Stimulated activated naive CD8-positive, alpha-beta T cell treated with anti-CD3 and anti-CD28 coated beads, Interleukin-15, Interleukin-2, amounts not matched to agents 100 ng/mL and 50 ng/mL, for 24 hours (primary cell): ENCODE results near the gene ACE2.

Experiments
- H3K27ac Mint-ChIP-seq: one replicate; pipeline ENCODE4 v1.8.0; 2021; ENCODE audit warnings: mild to moderate bottlenecking, mixed read lengths
- H3K27me3 Mint-ChIP-seq: one replicate; pipeline ENCODE4 v1.8.0; 2021; ENCODE audit warnings: mixed read lengths
- H3K36me3 Mint-ChIP-seq: one replicate; pipeline ENCODE4 v1.8.0; 2021; ENCODE audit warnings: low read depth, mixed read lengths
- H3K4me1 Mint-ChIP-seq: one replicate; pipeline ENCODE4 v1.8.0; 2021; ENCODE audit warnings: low read depth, mixed read lengths
- H3K4me3 Mint-ChIP-seq: one replicate; pipeline ENCODE4 v1.8.0; 2021; ENCODE audit warnings: mild to moderate bottlenecking, mixed read lengths
- H3K9me3 Mint-ChIP-seq: one replicate; pipeline ENCODE4 v1.8.0; 2021; ENCODE audit warnings: mixed read lengths

The ACE2 gene

DNA sequence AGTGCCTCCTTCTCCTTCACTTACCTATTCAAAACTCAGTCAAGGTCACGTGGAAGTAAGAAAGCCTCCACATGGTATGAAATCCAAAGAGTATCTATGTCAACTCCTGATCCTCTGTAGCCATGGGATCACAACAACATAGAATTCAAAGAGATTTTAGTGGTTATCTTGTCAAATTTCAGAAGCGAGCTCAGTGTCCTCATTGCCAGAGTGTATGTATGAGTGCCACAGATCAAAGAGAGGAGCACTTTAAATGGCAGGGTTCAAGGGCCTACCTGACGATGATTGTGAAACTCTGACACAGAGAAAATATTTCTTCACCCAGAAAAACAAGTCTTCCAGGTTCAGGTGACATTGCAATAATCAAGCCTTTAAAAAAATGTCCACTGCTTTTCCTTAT is 1.2 kb upstream of the ACE2 start:
- peaks cover 7% of the 10 kb centered on the region for H3K27me3 Mint-ChIP-seq
- no peak overlapping the region for H3K27ac Mint-ChIP-seq
- no peaks in the 10 kb centered on the region for H3K4me1 Mint-ChIP-seq
- H3K36me3 Mint-ChIP-seq: no peaks in the 10 kb centered on the region
- H3K4me3 Mint-ChIP-seq: no peak overlapping the region
- no peaks in the 10 kb centered on the region for H3K9me3 Mint-ChIP-seq

DNA sequence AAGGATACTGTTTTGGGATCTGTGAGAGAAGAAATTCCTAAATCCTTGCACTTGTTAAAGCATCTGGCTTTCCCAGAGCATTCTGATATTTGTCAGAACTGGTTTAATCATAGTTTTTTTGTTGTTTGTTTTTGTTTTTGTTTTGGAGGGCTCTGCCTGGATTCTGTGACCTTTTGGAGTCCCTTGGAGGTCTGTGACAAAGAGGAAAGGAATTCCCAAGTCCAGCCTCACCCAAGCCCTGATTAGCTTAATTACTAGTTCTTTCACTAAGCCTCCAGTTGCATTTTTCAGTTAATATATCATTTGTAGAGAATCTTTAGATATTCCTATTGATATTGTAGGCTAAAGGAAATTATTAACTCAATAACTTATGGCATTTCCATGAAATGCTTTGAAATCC is 711 bp downstream of the ACE2 start:
- H3K4me3 Mint-ChIP-seq: no peak overlapping the region
- H3K27me3 Mint-ChIP-seq: peaks cover 4% of the 10 kb centered on the region
- no peaks in the 10 kb centered on the region for H3K4me1 Mint-ChIP-seq
- no peaks in the 10 kb centered on the region for H3K9me3 Mint-ChIP-seq
- H3K36me3 Mint-ChIP-seq: no peaks in the 10 kb centered on the region
- no peak overlapping the region for H3K27ac Mint-ChIP-seq

DNA sequence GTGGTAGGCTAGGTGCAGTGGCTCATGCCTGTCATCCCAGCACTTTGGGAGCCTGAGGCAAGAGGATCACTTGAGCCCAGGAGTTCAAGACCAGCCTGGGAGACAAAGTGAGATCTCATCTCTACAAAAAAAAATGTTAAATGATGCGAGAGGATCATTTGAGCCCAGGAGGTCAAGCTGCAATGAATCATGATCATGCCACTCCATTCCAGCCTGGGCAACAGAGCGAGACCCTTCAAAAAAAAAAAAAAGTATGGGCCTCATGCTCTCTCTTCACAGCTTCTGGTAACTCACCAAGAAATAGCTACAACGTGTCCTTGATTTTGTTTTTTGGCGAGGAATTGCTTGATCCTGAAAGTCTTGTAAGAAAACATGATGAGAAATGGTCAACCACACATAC is 1.3 kb downstream of the ACE2 start:
- Mint-ChIP-seq H3K4me1 (no peaks in the 10 kb centered on the region), H3K27ac (no peak overlapping the region), H3K36me3 (no peaks in the 10 kb centered on the region), H3K4me3 (no peak overlapping the region), H3K9me3 (no peaks in the 10 kb centered on the region), H3K27me3 (peaks cover 4% of the 10 kb centered on the region)

DNA sequence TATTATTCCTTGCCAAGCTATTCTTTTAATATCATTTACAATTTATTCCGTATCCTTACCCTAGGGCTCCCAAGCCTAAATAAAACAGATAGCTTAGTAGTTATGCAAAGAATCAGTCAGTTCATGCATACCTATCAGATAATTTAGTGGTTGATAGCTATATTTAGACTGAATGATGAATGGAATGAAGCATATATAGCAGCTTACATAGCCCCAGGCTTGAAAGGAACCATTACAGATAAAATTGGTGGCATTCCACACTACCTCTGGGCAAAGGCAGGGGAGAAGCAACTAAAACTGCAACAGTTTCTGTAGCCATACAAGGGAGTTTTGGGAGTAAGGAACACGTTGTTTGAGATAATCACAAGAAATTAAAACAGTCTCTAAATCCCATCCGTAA is 2.7 kb downstream of the ACE2 start:
- H3K9me3 Mint-ChIP-seq: no peaks in the 10 kb centered on the region
- no peaks in the 10 kb centered on the region for H3K4me1 Mint-ChIP-seq
- H3K36me3 Mint-ChIP-seq: no peaks in the 10 kb centered on the region
- no peak overlapping the region for H3K4me3 Mint-ChIP-seq
- H3K27ac Mint-ChIP-seq: no peak overlapping the region
- peaks cover 9% of the 10 kb centered on the region for H3K27me3 Mint-ChIP-seq

DNA sequence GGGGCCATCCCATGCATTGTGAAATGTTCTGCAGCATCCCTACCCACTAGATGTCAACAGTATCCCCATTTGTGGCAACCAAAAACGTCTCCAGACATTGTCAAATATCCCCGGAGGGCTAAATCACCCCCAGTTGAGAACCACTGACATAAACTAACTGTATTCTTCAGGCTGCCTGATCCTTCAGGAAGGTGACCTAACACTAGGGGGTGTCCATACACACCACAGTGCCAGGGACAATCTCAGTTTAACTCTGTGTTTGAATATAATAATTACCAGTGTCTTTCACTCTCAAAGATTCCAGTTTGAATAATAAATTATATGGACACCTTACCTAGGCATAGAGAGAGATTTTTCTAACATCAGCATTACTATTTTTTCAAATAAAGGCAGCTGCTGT is 6.4 kb downstream of the ACE2 start:
- Mint-ChIP-seq H3K36me3 (no peaks in the 10 kb centered on the region), H3K9me3 (no peaks in the 10 kb centered on the region), H3K27me3 (peaks cover 11% of the 10 kb centered on the region), H3K27ac (no peak overlapping the region), H3K4me3 (no peak overlapping the region), H3K4me1 (no peaks in the 10 kb centered on the region)

DNA sequence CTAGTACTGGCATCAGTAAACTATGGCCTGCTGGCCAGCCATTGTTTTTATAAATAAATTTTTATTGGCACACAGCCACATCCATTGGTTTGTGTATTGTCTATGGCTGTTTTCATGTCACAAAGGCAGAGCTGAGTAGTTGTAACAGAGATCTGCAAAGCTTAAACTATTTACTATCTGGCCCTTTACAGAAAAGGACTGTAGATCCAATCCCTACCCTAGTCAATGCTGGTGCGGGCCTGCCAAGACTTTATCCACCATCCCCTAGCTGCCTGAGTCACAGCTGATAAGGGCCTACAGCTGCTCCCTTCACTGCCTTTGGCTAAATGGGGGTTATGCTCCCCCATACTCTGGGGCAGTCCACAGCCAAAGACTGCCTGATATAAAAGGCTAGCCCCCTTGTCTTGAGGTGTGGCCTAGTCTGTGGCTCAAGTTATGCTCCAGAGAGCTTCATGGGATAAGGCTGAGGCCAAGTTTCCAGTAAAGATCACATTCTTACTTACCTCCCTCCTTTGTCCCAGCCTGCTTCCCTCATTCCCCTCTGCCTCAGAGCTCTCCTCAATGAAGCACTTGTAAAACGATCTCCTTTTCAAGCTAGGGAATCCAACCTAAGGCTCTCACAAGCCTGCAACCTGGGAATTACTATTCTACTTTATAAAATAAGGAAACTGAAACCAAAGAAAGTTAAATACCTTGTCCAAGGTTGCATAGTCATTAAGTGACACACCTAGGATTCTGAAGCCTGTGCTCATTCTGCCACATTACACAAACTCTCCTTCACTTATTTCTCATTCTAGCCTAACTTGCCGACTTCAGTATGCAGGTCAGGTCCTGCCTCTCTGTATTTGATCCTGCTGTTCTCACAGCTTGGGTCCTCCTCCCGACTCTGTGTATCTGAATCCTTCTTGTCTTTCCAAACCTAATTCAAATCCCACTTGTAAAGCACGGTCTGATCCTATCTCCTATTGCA is 20.7 kb downstream of the ACE2 start:
- Mint-ChIP-seq H3K27me3 (peaks cover 3% of the 10 kb centered on the region), H3K4me1 (no peaks in the 10 kb centered on the region), H3K36me3 (no peaks in the 10 kb centered on the region), H3K9me3 (no peaks in the 10 kb centered on the region), H3K27ac (no peak overlapping the region), H3K4me3 (no peak overlapping the region)

DNA sequence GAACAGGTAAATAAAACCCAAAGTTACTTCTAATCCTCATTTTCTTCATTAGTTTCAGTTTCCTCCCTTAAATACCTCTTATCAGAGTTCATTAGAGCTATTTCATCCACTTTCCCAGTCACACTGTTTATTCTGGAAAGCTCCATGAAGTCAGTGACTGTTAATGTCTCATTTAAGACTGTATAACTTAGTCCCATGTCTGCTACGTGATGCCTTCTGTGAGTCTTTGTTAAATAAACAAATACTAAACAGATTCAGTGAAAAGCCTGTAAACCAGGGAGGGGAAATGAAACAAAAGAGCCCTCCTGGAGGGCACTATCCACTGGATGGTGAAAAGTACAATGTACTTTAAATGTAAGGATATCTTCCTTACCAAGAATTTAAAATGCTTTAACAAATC is 24.7 kb downstream of the ACE2 start:
- H3K36me3 Mint-ChIP-seq: no peaks in the 10 kb centered on the region
- no peak overlapping the region for H3K4me3 Mint-ChIP-seq
- H3K27ac Mint-ChIP-seq: no peak overlapping the region
- peaks cover 3% of the 10 kb centered on the region for H3K27me3 Mint-ChIP-seq
- no peaks in the 10 kb centered on the region for H3K4me1 Mint-ChIP-seq
- no peaks in the 10 kb centered on the region for H3K9me3 Mint-ChIP-seq

DNA sequence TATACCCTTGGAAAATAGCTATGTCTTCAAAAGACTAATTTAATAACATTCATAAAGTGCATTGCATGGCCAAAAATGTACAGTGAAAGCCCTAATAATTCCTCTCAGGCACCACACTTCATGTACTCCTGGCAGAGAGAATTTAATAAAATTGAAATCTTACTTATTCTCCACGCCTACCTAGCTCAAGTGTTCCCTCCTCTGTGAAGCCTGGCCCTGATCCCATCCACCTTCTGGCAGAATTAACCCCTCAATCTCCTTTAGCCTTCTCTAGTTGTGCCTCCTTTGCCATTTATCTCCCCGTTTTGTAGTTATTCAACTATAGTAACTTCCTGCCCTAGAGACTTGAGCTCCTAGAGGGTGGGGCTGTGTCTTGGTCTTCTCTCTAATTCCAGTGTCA is 26.7 kb downstream of the ACE2 start:
- no peaks in the 10 kb centered on the region for H3K4me1 Mint-ChIP-seq
- H3K27ac Mint-ChIP-seq: no peak overlapping the region

DNA sequence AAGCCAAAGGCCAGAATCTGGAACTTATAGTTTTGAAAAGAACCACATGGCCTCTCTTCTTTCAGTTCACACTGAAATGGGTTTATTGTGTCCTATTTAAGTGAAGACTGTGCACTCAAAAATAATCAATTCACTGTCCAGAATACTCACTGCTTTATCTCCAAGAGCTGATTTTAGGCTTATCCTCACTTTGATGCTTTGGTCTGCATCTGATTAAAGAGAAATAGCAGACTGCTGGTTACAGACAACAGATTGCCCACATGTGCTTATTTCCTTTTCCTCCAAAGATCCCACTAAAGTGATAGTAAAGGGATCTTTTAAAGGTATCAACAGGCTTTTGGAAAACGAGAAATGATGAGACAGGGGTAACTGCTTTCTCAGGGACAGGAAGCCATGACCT is 30.6 kb downstream of the ACE2 start:
- Mint-ChIP-seq H3K4me3 (no peak overlapping the region), H3K27me3 (peaks cover 9% of the 10 kb centered on the region), H3K4me1 (no peaks in the 10 kb centered on the region), H3K9me3 (no peaks in the 10 kb centered on the region), H3K27ac (no peak overlapping the region), H3K36me3 (no peaks in the 10 kb centered on the region)

More for the DNA sequence above, 26.7 kb downstream of the ACE2 start:
- peaks cover 7% of the 10 kb centered on the region for H3K27me3 Mint-ChIP-seq
- no peaks in the 10 kb centered on the region for H3K9me3 Mint-ChIP-seq
- H3K4me3 Mint-ChIP-seq: no peak overlapping the region
- no peaks in the 10 kb centered on the region for H3K36me3 Mint-ChIP-seq

DNA sequence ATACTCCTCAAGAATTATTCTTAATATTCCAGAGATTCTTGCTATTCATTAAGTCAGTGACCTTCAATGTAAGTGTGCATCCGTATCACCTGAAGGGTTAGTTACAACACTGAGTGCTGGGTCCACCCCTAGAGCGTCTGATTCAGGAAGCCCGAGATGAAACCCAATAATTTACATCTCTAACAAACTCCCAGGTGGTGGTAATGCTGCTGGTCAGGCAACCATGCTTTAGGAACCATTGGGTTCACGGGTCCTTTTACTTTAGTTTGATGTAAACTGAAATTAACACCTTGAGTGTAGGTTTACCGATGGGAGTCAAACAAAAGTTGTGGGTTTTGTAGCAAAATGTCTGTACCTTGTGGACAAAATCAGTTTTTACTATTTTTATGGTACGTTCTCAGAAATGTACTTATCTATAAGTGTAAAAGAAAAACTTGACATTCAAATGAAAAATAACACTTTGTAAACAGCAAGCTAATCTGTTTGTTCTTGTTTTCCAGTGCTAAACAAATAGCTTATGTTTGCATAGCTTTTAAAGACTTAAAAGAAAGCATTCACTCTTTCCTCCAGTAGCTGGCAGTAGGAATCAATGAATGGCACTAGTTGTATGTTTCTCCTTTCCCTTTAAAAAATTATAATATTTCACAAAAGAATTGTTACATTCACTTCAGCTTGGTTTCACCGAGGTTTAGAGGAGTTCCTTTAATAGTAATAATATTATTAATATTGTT is 32.7 kb downstream of the ACE2 start:
- H3K27me3 Mint-ChIP-seq: peaks cover 9% of the 10 kb centered on the region
- H3K4me1 Mint-ChIP-seq: no peaks in the 10 kb centered on the region
- H3K9me3 Mint-ChIP-seq: no peaks in the 10 kb centered on the region
- H3K27ac Mint-ChIP-seq: no peak overlapping the region
- no peak overlapping the region for H3K4me3 Mint-ChIP-seq
- H3K36me3 Mint-ChIP-seq: no peaks in the 10 kb centered on the region

DNA sequence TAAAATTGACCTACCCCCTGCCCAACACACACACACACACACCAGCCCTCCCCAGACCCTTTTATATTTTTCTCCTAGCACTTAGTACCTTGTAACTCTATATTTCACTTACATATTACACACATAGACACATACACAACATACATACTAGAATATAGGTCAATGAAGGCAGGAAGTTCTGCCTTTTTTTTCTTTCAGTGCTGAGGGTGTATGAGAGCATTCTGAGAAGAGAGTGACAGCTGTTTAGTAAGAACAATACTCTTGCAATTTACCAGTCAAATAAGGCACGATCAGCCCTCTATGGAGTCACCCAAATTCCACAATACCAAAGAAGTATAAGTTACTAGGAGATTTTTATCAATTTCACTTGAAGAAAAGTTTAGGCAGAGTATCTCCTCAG is 33.5 kb downstream of the ACE2 start:
- Mint-ChIP-seq H3K27ac (peak overlapping the region; percentile 52), H3K9me3 (no peaks in the 10 kb centered on the region), H3K27me3 (peaks cover 9% of the 10 kb centered on the region), H3K36me3 (no peaks in the 10 kb centered on the region), H3K4me1 (no peaks in the 10 kb centered on the region), H3K4me3 (no peak overlapping the region)

DNA sequence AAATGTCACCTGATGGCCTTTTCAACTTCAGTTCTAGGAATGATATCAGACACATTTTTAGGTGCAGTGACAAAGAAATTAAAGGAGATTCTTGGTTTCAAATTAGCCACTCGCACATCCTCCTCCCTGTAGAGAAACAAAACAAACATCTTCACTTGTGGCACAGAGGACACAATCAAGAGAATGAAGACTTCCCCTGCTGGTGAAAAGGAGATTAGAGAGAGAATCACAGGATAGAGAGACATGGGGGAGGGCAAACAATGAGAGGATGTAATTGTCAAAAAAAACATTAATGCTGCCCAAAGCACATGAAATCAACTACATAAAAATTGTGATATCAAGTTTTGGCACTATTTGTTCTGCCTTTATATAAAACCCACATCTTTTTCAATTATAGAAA is 34.5 kb downstream of the ACE2 start:
- Mint-ChIP-seq H3K27me3 (peaks cover 9% of the 10 kb centered on the region), H3K4me3 (no peak overlapping the region), H3K4me1 (no peaks in the 10 kb centered on the region), H3K27ac (no peak overlapping the region), H3K9me3 (no peaks in the 10 kb centered on the region), H3K36me3 (no peaks in the 10 kb centered on the region)

DNA sequence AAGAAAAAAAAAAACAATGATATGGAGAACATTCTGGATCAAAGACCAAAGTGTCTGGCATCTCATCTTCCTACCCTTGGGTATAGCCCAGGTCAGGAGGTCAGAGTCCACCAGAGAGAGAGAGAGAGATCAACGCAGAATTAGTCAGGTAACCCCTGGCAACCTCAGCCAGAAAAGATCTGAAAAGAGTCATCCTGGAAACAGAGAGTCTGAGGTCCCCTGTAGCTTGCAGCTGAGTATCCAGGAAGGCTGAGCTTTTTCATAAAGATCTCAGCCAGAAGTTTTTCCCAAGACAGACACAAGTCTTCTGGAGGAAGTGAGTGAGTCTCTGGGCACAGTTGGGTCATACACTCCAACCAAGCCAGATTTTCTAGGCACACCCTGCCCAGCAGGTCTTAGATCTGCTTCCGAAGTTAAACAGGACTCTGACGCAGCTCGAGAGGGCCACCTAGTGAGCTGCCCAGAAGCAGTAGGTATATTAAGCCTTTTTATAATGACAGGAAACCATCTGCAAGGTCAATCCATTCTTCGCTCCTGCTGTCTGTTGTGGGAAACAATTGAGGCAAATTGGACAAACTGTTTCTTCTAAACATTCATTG is 35.7 kb downstream of the ACE2 start:
- Mint-ChIP-seq H3K4me3 (no peak overlapping the region), H3K9me3 (no peaks in the 10 kb centered on the region), H3K4me1 (no peaks in the 10 kb centered on the region), H3K27ac (no peak overlapping the region), H3K36me3 (no peaks in the 10 kb centered on the region), H3K27me3 (peaks cover 5% of the 10 kb centered on the region)

DNA sequence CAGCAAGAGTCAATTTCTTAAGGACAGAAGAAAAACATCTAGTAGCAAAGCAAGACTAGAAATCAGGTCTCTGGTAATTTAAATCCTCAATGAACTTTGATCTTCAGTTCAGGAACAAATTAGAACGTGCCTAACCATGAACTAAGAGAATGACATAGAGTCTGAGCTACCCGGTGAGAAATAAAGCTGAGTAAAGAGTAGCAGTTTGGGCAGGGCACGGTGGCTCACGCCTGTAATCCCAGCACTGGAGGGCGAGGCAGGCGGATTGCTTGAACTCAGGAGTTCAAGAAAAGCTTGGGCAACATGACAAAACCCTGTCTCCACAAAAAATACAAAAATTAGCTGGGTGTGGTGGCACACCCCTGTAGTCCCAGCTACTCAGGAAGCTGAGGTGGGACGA is 37.7 kb downstream of the ACE2 start:
- Mint-ChIP-seq H3K27ac (no peak overlapping the region), H3K4me1 (no peaks in the 10 kb centered on the region), H3K4me3 (no peak overlapping the region), H3K27me3 (peaks cover 5% of the 10 kb centered on the region), H3K36me3 (no peaks in the 10 kb centered on the region), H3K9me3 (no peaks in the 10 kb centered on the region)

DNA sequence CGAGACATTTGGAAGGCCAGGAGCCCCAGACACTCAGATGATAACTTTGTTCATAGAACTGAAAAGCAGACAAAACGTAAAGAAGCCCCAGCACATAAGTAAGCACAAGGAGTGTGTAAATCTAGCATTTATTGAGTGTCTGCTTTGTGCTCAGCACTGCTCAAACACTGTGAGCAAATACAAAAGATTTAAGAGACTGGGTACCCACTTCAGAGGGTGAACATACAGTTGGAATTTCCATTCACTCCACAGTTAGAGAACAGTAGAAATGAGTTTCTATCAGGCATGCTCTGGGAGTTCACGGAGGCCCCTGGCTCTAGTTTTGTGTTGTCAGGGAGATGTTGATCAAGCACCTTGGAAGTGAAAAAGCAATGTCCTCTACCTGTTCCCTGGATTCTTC is 39.8 kb downstream of the ACE2 start:
- H3K4me1 Mint-ChIP-seq: no peaks in the 10 kb centered on the region
- no peak overlapping the region for H3K27ac Mint-ChIP-seq
- no peaks in the 10 kb centered on the region for H3K9me3 Mint-ChIP-seq
- no peaks in the 10 kb centered on the region for H3K27me3 Mint-ChIP-seq
- H3K4me3 Mint-ChIP-seq: no peak overlapping the region
- H3K36me3 Mint-ChIP-seq: no peaks in the 10 kb centered on the region
